GM10248 (cell line): ENCODE measurements around the gene GIMAP1.
"Not testable (repeated sequence)": the region's sequence is repeated elsewhere in the genome, so short reads cannot be mapped to it uniquely, and the experiment has no call there.

ENCODE experiments used
- CTCF ChIA-PET: fragments of 300-600 bp; sonication (Branson Sonifier 250); formaldehyde crosslinking; extraction: SDS; loops from one replicate; lab custom pipeline; 2021; ENCODE audit warnings: antibody characterized with exemption; lab: Yijun Ruan, JAX
- POLR2A ChIA-PET: fragments of 350-650 bp; sonication (Branson Sonifier 250); formaldehyde crosslinking; extraction: SDS; loops from one replicate; lab custom pipeline; 2020; ENCODE audit warnings: antibody characterized with exemption; lab: Yijun Ruan, JAX
- DNase-seq: peaks from one replicate; pipeline ENCODE4 v3.0.0; 2012; ENCODE audit errors: extremely low spot score
- CTCF ChIP-seq: IDR thresholded peaks from 2 replicates; pipeline ENCODE4 v1.5.1; 2012; ENCODE audit warnings: mild to moderate bottlenecking, low read depth; ENCODE audit errors: extremely low read depth, missing control alignments, control extremely low read depth

The GIMAP1 gene

DNA sequence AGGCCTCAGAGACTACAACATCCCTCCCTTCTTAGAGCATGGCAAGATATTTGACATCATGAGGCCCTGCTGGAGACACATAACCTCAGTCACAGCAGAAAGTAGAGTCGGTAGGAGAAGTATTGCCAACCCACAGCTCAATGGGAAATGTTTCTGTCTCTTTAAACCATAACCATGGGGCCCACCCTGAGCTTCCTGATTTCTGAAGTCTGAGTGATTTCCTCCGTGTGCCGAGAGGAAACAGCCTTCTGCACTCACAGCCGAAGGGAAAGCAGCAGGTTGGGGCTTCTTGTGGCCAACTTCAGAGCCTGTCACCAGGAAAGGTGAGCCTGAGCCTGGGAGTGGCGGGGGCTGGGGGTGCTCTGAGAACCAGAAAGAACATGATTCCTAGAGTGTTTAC, at the start of gene GIMAP1:
Gene GIMAP1, plus strand, starts transcription at position 246 of the 400 bp plus-strand sequence. CDS start 2,435 bp downstream, outside the sequence.
- no peak for TF ChIP-seq CTCF
- ChIA-PET POLR2A (no interaction called here), CTCF (interaction anchor here (0.7 to 2.0 kb wide), 10 partner anchors 10 to 267 kb away, joined by 3 to 6 read pairs (median 4); partner anchors contain the start of gene GIMAP2)
- no peak for DNase-seq

- peak; percentile 64 for DNase-seq
- ChIA-PET POLR2A (no interaction called here), CTCF (interaction anchor here (1.2 to 1.6 kb wide), 2 partner anchors 8 to 34 kb away, joined by 3 to 4 read pairs; no protein-coding TSS in a partner anchor)
- no peak for TF ChIP-seq CTCF
Measured at GRCh38 chr7:150668472-150668911, 47.9 kb upstream of the GIMAP1 start.

DNA sequence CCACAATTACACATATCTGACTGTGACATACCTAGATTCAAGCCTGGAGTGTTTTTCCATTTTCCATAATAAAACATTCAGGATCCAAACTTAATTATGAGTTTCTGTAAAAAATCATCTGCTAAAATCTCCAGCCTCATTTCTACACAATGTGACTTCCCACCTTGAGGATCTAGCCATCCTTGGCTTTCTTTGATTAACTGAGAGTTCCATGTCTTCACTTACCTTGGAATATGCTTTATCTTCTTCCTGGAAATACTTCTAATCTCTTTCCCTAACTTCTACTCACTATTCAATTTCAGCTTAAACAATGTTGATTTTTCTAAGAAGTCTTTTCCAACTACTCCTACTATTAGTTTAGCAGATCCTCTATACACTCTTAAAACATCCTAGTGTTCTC, 47.4 kb upstream of the GIMAP1 start:
- no peak for TF ChIP-seq CTCF
- ChIA-PET CTCF (interaction anchor here (1.0 to 1.9 kb wide), 5 partner anchors 8 to 220 kb away, joined by 3 to 9 read pairs (median 4); no protein-coding TSS in a partner anchor), POLR2A (no interaction called here)
- no peak for DNase-seq

DNA sequence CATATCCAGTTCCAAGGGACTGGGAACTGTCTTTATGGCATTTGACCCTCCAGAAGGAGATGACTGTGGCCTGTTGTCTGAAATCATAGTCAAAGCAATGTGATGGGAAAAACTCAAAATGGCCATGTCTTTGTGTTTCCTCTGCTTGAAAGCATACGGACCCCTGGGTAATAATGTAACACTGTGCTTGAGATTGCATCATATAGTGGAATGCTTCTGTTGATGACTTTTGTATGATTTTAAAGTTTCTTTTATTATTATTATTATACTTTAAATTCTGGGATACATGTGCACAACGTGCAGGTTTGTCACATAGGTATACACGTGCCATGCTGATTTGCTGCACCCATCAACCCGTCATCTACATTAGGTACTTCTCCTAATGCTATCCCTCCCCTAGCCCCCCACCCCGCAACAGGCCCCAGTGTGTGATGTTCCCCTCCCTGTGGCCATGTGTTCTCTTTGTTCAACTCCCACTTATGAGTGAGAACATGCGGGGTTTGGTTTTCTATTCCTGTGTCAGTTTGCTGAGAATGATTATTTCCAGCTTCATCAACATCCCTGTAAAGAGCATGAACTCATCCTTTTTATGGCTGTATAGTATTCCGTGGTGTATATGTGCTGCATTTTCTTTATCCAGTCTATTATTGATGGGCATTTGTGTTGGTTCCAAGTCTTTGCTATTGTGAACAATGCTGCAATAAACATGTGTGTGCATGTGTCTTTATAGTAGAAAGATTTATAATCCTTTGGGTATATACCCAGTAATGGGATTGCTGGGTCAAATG, 44.4 kb upstream of the GIMAP1 start:
- POLR2A ChIA-PET, DNase-seq, CTCF ChIA-PET: not testable (repeated sequence)

GRCh38 chr7:150675714-150676113, 40.7 kb upstream of the GIMAP1 start:
- ChIA-PET CTCF (no interaction called here), POLR2A (no interaction called here)
- TF ChIP-seq CTCF, result no peak
- no peak for DNase-seq

DNA sequence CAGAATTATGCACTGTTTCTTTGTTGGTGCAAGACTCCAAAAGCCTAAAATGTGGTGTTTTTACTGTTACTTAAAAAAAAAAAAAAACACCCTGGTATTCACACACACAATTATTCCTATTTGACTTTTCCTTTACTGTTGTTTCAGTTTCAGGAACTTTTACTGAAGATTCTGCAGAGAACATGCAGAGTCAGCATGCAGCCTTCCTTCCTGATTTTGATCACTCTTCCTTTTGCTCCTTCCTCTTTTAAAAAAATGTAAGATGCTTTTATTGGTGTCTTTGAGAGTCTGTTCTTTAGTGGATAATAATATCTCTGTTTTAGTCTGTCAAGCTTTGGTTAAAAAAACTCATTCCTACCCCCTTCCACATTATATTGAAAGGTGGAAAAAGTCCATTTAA, 40.1 kb upstream of the GIMAP1 start:
- DNase-seq, POLR2A ChIA-PET: not testable (repeated sequence)
- CTCF ChIA-PET, result interaction anchor here (0.9 kb wide), 1 partner anchor 8 kb away, joined by 4 read pairs; no protein-coding TSS in a partner anchor

DNA sequence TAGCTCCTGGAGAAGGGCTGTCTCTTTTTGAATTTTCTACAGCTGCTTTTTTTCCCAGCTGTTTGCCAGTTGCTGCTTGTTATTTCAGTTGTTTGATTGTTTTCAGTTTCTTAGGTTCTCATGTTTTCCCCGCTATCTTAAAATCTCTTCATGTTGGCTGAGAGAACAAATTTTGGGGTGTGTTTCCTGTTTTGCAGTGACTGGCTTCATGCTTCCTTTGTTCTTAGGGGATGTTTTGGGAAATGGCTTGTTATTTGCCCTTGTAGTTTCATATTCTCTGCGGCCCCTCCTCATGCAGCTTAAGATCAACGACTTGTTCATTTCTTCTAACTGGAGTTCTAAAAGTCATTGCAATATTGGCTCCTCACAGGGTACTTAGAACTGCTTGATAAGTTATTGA, 39.6 kb upstream of the GIMAP1 start:
- CTCF ChIA-PET, result interaction anchor here (0.9 kb wide), 1 partner anchor 9 kb away, joined by 4 read pairs; no protein-coding TSS in a partner anchor
- POLR2A ChIA-PET, DNase-seq: not testable (repeated sequence)

GRCh38 chr7:150678601-150679000, 37.8 kb upstream of the GIMAP1 start:
- CTCF ChIA-PET, POLR2A ChIA-PET, DNase-seq: not testable (repeated sequence)

GRCh38 chr7:150680364-150680763, 36.0 kb upstream of the GIMAP1 start:
- DNase-seq, CTCF ChIA-PET: not testable (repeated sequence)
- POLR2A ChIA-PET, result interaction anchor here (0.7 kb wide), 1 partner anchor 21 kb away, joined by 3 read pairs; no protein-coding TSS in a partner anchor
